ENCODE measurements around the gene NRG2. TPM values are rescaled to one million over a fixed set of nuclear protein-coding genes. Genes with fewer than 3 reads are reported as not detected.

NRG2 gene
- total and polyA plus RNA-seq, 2 of the 8 experiments (the other 6 are each of a cell fraction or from before 2014, with no cell fraction given), result 0.27 to 0.54 TPM

DNA sequence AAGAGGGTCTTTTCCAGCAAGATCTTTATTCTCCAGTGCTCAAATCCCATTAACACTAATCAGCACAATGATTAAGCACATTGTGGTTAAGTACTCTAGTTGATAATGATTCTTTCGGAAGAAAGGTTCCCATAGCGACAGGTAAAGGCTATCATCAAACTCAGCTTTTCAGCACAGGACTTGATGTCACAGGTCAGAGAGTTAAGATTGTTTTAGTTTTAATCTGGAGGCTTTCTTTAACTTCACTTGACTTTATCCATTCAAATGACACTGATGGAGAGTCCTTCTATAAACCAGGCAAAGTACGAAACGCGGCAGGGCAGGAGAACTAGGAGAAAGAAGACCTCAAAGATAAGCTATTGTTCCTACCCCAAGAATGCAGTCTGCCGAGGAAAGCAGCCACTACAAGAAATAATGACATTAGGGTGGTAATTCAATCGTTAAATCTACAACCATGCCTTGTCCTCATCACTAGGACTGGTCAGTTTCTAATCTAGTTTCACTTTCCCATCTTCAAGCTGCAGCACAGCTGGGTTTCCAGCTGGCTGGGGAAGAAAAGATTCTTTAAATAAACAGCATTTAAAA is 4.6 kb downstream of the NRG2 start (continued):
- TF ChIP-seq, protein P1, sequence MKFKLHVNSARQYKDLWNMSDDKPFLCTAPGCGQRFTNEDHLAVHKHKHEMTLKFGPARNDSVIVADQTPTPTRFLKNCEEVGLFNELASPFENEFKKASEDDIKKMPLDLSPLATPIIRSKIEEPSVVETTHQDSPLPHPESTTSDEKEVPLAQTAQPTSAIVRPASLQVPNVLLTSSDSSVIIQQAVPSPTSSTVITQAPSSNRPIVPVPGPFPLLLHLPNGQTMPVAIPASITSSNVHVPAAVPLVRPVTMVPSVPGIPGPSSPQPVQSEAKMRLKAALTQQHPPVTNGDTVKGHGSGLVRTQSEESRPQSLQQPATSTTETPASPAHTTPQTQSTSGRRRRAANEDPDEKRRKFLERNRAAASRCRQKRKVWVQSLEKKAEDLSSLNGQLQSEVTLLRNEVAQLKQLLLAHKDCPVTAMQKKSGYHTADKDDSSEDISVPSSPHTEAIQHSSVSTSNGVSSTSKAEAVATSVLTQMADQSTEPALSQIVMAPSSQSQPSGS (IDR thresholded peaks at IDR 0.05; ENCODE audit: low read length), result no peak
- TF ChIP-seq SP4 (IDR thresholded peaks at IDR 0.05; ENCODE audit: low read length), result no peak

Data from H1 (cell line).